Thoracic aorta (tissue), 2 donors: ENCODE measurements around the gene TCF7L2. TPM values are rescaled to one million over a fixed set of nuclear protein-coding genes. Genes with fewer than 3 reads are reported as not detected.

Experiments
- ATAC-seq: fragments of 150-250 bp; one replicate; pipeline ENCODE4 v1.8.0; 2017; ENCODE audit warnings: low read depth; ENCODE audit not compliant: insufficient number of reproducible peaks, low FRiP score
- DNase-seq: peaks from one replicate; pipeline ENCODE4 v3.0.0-alpha.2; 2020; ENCODE audit warnings: low spot score
- H3K27ac ChIP-seq, 2 donors: fragments of 200-600 bp; sonication (generic); 1 replicate in 1 of 2; 2 replicates in 1 of 2; pipeline ENCODE4 v1.5.1; 2016; ENCODE audit warnings: mild to moderate bottlenecking in 2 of 2, moderate library complexity in 2 of 2
- H3K27me3 ChIP-seq: fragments of 200-600 bp; sonication (generic); replicated peaks from 2 replicates; pipeline ENCODE4 v1.6.0; 2016; ENCODE audit warnings: mild to moderate bottlenecking; ENCODE audit not compliant: insufficient read depth
- H3K36me3 ChIP-seq: fragments of 200-600 bp; sonication (generic); one replicate; pipeline ENCODE4 v1.5.1; 2016
- H3K4me1 ChIP-seq, 2 donors: fragments of 200-600 bp; sonication (generic); 1 replicate in 1 of 2; 2 replicates in 1 of 2; pipeline versions ENCODE4 v1.5.1 to v1.6.0; 2016; ENCODE audit warnings: low read depth in 2 of 2, mild to moderate bottlenecking in 1 of 2; ENCODE audit not compliant: control insufficient read depth in 1 of 2
- H3K4me3 ChIP-seq: fragments of 200-600 bp; sonication (generic); 2 replicates; pipeline ENCODE4 v1.5.1; 2016; ENCODE audit warnings: mild to moderate bottlenecking
- H3K9me3 ChIP-seq: fragments of 200-600 bp; sonication (generic); 2 replicates; pipeline ENCODE4 v1.5.1; 2016
- total RNA-seq, 2 donors: library from RNA; depleted of rRNA; stranded (reverse); fragments of >200 nt; gene quantifications; one replicate each; pipeline versions ENCODE4 v1.1.0 to v1.2.3, GENCODE V29; 2016
- TF ChIP-seq, protein P1 (sequence below): fragments of 200-600 bp; sonication (generic); IDR thresholded peaks from one replicate; pipeline ENCODE4 v1.5.1; 2019; ENCODE audit warnings: antibody characterized with exemption

The TCF7L2 gene
- total RNA-seq, 2 donors from 2014 or later = 21.4 to 50.5 TPM

DNA sequence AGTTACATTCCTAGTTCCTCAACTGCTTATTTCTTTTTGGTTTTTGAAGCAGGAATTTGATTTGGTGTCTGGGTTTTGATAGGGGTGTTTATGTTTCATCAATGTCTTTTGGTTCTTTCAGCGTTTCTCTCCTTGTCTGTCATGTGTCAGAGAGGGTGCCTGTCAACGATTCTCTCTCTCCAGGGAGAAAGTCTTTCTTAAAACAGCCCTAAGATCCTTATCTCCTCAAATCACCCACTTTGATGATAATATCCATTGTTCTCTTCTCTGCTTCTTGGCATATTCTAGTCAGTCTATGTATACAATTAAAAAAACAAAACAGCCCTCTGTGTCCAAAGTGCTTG, 77.2 kb downstream of the TCF7L2 start:
- H3K4me3 ChIP-seq = peak overlapping the region; percentile 39
- no peaks in the 10 kb centered on the region for H3K36me3 ChIP-seq
- peaks cover 40 to 71% of the 10 kb centered on the region in 2 donors for H3K4me1 ChIP-seq
- no peaks in the 10 kb centered on the region for H3K27me3 ChIP-seq
- ATAC-seq (no peak), DNase-seq (no peak)
- H3K9me3 ChIP-seq = no peaks in the 10 kb centered on the region
- peak overlapping the region; percentile 81 to 83 for H3K27ac ChIP-seq
- TF ChIP-seq, protein P1, sequence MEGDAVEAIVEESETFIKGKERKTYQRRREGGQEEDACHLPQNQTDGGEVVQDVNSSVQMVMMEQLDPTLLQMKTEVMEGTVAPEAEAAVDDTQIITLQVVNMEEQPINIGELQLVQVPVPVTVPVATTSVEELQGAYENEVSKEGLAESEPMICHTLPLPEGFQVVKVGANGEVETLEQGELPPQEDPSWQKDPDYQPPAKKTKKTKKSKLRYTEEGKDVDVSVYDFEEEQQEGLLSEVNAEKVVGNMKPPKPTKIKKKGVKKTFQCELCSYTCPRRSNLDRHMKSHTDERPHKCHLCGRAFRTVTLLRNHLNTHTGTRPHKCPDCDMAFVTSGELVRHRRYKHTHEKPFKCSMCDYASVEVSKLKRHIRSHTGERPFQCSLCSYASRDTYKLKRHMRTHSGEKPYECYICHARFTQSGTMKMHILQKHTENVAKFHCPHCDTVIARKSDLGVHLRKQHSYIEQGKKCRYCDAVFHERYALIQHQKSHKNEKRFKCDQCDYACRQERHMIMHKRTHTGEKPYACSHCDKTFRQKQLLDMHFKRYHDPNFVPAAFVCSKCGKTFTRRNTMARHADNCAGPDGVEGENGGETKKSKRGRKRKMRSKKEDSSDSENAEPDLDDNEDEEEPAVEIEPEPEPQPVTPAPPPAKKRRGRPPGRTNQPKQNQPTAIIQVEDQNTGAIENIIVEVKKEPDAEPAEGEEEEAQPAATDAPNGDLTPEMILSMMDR = no peak

DNA sequence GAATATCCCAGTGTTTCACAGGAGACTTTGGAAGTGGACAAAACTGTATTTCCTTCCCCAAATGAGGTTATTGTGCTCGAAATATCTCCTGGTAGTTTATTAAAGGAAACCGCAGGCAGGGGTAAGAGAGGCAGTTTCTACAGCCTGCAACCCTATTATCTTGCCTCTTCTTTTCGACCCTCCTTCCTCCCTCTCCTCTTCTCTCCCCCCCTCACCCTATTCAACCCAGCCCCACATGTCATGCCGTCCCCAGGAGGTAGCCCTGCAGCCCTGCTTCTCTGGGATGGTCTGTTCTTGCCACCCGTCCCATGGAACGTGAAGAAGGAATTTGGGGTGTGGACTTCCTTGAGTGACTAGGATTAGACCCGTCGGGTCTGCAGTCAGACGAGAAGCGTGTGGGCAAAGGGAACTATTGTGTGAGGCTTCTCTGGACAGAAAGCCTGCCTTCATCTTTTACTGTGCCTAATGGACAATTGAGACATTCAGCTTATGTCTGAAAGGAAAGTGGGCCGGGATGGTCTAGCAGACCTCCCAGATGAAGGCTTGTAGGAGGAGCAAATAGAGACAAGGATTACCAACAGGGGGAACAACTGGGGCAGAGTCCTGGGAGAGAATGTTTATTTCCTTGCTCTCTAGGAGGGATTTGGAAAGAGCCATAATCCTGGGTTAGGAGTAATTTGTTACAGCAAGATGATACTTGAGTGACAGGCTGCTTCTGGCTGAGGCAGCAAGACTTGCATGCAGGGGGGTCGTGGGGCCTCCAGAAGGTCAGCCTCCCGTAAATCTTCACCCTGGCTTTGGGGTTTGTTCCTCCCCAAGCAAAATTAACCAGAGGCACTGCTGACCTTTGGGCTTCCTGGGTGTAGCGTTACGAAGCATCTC, 77.8 kb downstream of the TCF7L2 start:
- DNase-seq = no peak
- peaks cover 36 to 69% of the 10 kb centered on the region in 2 donors for H3K4me1 ChIP-seq
- peak overlapping the region; percentile 81 to 83 for H3K27ac ChIP-seq

DNA sequence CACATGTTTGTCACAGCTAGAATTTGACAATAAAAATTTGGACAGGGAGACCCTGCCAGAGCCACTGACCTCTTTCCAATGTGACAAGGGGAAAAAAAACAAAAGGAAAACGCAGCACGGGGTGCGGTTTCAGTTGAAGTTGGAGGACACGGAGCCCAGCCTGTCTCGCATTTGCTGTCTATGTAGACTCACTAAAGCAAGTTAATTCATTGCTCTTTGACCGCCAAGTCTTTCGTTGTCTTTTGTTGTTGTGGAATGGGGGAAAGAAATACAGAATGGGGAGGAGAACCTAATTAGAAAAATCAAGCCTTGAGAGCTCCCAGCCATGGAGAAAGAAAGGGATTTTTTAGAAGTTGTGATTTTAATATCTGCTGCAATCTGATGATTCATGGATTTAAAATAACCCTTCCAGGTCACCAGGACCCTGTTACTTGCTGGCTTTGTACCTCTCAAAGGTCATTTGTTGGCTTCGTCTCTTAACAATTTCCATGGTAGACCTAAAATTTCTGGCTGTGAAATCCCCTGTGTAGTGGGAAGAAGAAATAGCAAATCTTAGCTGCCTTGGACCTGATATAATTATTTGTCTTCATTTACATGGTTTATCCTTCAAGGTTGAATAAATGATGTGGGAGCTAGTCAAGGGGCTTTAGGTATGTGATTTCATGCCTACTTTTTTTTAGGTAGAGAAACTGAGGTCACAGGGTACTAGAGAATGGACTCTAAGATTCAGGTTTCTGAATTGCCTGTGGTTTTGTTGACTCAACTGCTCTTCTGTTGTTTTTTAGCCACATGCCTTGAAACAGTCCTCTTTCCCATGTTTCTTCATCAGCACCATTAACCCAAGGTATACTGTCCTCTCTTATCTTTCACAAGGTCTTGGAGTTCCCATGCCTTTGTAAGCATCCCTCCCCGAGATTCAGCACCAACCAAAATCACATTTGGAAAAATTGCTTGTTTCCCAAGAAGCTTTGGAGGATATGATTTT, 78.7 kb downstream of the TCF7L2 start:
- Histone ChIP-seq H3K27me3 (no peaks in the 10 kb centered on the region), H3K36me3 (no peaks in the 10 kb centered on the region), H3K4me1 (peaks cover 36 to 70% of the 10 kb centered on the region in 2 donors), H3K9me3 (no peaks in the 10 kb centered on the region), H3K4me3 (peak overlapping the region; percentile 39), H3K27ac (peak overlapping the region; percentile 81 to 83)
- TF ChIP-seq, protein P1 = no peak
- ATAC-seq (no peak), DNase-seq (no peak)

More for the DNA sequence above, 77.8 kb downstream of the TCF7L2 start:
- Histone ChIP-seq H3K9me3 (no peaks in the 10 kb centered on the region), H3K4me3 (peak overlapping the region; percentile 39), H3K36me3 (no peaks in the 10 kb centered on the region), H3K27me3 (no peaks in the 10 kb centered on the region)
- ATAC-seq = no peak
- TF ChIP-seq, protein P1 = no peak

DNA sequence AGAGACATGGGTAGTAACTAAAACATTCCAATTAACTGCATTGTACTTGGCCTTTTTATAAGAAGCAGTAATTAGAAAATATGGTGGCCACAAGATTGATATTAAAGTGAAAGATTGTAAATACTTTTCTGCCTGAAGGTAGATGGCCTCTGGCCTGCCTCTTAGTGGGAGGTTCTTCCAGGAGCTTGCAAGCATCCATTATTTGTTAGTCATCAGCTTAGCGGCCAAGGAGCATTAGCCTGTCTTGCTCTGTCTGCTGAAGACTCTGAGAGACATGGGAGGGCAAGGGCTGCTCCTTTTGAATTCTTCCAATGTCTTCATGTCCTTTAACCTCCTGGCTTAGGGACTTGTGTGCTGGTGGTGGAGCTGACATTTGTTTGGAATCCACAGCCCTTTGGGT, 80.4 kb downstream of the TCF7L2 start:
- ATAC-seq (no peak), DNase-seq (no peak)
- Histone ChIP-seq H3K4me1 (peaks cover 50 to 86% of the 10 kb centered on the region in 2 donors), H3K4me3 (no peak overlapping the region), H3K36me3 (no peaks in the 10 kb centered on the region), H3K27ac (peak overlapping the region in 1 of 2 donors; percentile 8), H3K9me3 (no peaks in the 10 kb centered on the region), H3K27me3 (no peaks in the 10 kb centered on the region)
- TF ChIP-seq, protein P1 = no peak

DNA sequence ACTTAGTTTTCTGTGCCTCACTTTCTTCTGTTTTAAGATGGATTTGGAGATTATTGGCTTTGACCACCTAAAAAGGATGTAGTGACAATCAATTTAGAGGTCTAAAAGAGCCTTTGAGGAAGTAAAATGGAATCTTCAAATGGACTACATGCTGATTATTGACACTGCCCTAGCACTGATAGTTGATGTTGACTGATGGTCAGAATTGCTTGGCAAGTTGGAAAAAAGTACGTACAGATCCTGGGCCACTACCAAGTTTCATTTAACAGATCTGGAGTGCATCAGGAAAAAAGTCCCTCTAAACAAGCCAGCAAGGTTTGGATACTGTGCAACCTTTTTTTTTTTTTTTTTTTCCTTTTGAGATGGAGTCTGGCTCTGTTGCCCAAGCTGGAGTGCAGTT, 81.1 kb downstream of the TCF7L2 start:
- no peaks in the 10 kb centered on the region for H3K27me3 ChIP-seq
- TF ChIP-seq, protein P1 = no peak
- ATAC-seq (no peak), DNase-seq (no peak)
- H3K27ac ChIP-seq = peak overlapping the region in 1 of 2 donors; percentile 8
- H3K9me3 ChIP-seq = no peaks in the 10 kb centered on the region
- no peaks in the 10 kb centered on the region for H3K36me3 ChIP-seq
- peaks cover 53 to 90% of the 10 kb centered on the region in 2 donors for H3K4me1 ChIP-seq
- no peak overlapping the region for H3K4me3 ChIP-seq
